Measurements from ENCODE around the gene AGPAT4.
"Not testable (repeated sequence)": the region's sequence is repeated elsewhere in the genome, so short reads cannot be mapped to it uniquely, and the experiment has no call there.

Gene AGPAT4, protein sequence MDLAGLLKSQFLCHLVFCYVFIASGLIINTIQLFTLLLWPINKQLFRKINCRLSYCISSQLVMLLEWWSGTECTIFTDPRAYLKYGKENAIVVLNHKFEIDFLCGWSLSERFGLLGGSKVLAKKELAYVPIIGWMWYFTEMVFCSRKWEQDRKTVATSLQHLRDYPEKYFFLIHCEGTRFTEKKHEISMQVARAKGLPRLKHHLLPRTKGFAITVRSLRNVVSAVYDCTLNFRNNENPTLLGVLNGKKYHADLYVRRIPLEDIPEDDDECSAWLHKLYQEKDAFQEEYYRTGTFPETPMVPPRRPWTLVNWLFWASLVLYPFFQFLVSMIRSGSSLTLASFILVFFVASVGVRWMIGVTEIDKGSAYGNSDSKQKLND

GRCh38 chr6:161273752-161274487 lies at the start of gene AGPAT4:
Gene AGPAT4 (minus strand): TSS chr6:161274061. CDS start chr6:161232213, 41,848 bp downstream.
- DNase-seq (ENCODE audit: low read depth in 4 of 4, low spot score in 1 of 4): peak; percentile 27 to 43 (median 29)

DNA sequence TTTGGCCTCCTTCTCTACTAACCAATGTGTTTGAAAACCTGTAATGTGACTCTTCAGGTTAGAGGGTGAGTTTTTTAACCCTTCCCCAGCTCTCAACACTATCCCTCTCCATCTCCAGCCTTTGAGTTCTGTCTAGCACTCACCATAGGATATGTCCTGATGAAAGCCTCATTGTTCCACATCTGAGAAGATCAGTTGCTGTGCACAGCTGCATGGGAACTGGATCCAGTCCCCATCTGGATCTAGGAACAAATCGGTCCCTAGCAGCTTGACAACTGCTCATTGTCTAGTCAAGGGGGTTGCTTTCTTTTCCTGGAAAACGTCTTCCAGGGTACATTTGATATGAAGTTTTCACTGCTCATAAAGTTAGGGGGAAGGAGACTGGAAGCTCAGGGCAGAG lies 45.4 kb upstream of the AGPAT4 start:
- DNase-seq (ENCODE audit: low read depth in 4 of 4, low spot score in 1 of 4): no peak

GRCh38 chr6:161318456-161318855 lies 44.6 kb upstream of the AGPAT4 start:
- DNase-seq (ENCODE audit: low read depth in 4 of 4, low spot score in 1 of 4): no peak

- no peak for DNase-seq (ENCODE audit: low read depth in 4 of 4, low spot score in 1 of 4)
These were observed 42.7 kb upstream of the AGPAT4 start for GRCh38 chr6:161316531-161316930.

DNA sequence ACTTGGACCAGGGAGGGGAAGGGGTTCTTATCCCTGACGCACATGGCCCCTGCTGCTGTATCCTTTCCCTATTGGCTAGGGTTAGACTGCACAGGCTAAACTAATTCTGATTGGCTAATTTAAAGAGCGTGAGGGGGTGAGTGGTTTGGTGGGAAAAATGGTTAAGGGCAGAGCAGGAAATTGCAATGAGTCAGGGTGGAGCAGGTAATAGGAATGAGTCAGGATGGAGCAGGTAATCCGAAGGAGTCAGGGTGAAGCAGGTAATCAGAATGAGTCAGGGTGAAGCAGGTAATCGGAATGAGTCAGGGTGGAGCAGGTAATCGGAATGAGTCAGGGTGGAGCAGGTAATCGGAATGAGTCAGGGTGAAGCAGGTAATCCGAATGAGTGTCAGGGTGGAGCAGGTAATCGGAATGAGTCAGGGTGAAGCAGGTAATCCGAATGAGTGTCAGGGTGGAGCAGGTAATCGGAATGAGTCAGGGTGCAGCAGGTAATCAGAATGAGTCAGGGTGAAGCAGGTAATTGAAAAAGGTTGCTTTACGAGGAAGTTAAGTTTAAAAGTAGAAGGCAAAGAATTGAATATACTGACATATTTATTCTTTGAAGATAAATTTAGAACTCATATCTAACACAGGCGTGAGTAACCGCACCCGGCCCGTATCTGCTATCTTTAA lies 41.5 kb upstream of the AGPAT4 start:
- not testable (repeated sequence) for DNase-seq (ENCODE audit: low read depth in 4 of 4, low spot score in 1 of 4)

GRCh38 chr6:161314541-161315245 lies 40.8 kb upstream of the AGPAT4 start:
- DNase-seq (ENCODE audit: low read depth in 4 of 4, low spot score in 1 of 4): not testable (repeated sequence)

GRCh38 chr6:161313940-161314509 lies 40.2 kb upstream of the AGPAT4 start:
- DNase-seq (ENCODE audit: low read depth in 4 of 4, low spot score in 1 of 4): no peak

DNA sequence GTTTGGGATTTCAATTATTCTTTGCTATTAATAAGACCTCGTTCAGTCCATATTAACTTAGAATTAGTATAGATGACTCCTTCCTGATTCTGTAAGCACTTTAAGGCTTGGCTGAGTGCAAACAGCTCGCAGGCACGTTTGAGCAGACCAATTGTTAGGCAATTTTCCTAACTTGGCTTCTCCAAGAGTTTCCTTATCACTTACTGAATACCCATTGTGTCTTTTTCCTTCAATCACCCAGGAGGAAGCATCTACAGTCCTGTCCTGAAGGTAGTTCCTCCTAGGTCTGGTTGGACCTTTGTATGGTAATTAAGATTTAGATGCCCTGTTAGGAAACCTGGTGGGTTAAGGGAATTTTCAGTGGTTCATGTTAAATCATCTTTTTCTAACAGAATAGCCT lies 39.6 kb upstream of the AGPAT4 start:
- DNase-seq (ENCODE audit: low read depth in 4 of 4, low spot score in 1 of 4): not testable (repeated sequence)

- not testable (repeated sequence) for DNase-seq (ENCODE audit: low read depth in 4 of 4, low spot score in 1 of 4)
These were observed 35.9 kb upstream of the AGPAT4 start for GRCh38 chr6:161309774-161310173.

- no peak for DNase-seq (ENCODE audit: low read depth in 4 of 4, low spot score in 1 of 4)
These were observed 34.3 kb upstream of the AGPAT4 start for GRCh38 chr6:161308075-161308655.

DNA sequence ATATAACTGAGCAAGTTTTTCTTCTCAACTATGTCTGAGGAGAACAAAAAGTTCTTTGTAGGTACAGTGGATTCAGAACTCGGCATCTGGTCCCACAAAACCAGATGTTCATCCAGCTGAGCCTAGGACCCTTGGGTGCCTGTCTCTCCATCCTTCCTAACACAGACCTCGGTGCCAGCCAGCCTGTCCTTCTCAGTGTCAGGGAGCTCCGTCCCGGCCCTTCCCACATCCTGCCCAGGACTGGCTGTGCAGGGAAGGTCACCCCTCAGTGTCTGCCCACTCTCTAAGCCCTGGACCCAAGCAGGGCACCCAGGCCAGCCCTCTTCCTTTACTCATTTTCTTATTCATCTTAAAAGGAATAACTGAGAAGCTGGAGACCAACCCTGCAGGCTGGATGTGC lies 32.0 kb upstream of the AGPAT4 start:
- DNase-seq (ENCODE audit: low read depth in 4 of 4, low spot score in 1 of 4): no peak

DNA sequence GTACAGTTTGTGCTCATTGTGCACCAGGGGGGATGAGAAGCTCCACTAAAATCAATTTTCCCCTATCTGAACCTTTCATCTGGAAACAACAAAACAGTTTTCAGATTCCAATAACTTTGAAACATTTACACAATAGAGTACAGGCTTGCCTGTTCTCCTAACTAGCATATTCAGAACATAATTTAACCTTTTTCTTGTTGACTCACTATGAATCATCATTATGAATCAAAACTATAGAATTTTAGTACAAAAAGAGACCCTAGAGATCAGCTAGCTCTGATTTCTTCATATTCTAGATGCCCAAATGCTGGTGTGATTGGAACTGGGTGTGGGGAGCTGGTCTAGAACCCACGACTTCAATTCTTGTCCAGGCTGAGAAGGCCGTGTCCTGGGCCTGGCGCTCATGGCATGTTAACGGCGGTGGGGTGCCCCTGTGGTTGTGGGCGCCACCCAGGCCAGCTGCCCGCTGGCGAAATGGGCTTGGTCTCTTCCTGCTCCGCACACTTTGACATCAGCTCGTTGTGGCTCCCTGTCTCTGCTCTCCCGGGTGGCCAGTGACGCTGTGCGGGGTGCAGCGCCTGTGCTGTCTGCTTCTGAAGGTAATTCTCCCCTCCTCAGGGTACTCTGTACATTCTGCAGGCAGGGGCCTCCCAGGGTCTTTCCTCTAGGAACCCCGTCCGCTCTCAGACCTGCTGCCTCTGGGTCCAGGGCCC lies 29.9 kb upstream of the AGPAT4 start:
- DNase-seq (ENCODE audit: low read depth in 4 of 4, low spot score in 1 of 4): no peak

- DNase-seq (ENCODE audit: low read depth in 4 of 4, low spot score in 1 of 4): no peak
These were observed 29.1 kb upstream of the AGPAT4 start for GRCh38 chr6:161302949-161303348.

DNA sequence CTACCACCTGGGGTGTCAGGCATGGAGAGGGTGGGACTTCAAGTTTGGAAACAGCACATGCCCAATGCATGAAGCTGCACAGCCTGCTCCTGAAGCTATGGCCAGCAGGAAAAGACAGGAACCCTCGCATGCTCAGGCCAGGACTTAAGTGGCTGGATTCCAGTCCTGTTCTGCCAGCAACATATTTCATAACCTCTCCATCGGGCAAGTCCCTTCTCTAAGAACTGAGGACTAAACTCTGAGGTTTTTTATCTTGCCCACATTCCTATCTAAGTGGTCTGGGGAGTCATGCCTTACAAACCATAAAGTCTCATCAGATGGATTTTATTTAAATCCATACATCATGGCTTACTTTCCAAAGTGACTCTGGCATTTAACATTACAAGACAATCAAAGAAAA lies 27.5 kb upstream of the AGPAT4 start:
- DNase-seq (ENCODE audit: low read depth in 4 of 4, low spot score in 1 of 4): no peak

- no peak for DNase-seq (ENCODE audit: low read depth in 4 of 4, low spot score in 1 of 4)
These were observed 27.0 kb upstream of the AGPAT4 start for GRCh38 chr6:161300823-161301222.

GRCh38 chr6:161299726-161300125 lies 25.9 kb upstream of the AGPAT4 start:
- DNase-seq (ENCODE audit: low read depth in 4 of 4, low spot score in 1 of 4): no peak

- DNase-seq (ENCODE audit: low read depth in 4 of 4, low spot score in 1 of 4): no peak
These were observed 21.9 kb upstream of the AGPAT4 start for GRCh38 chr6:161295784-161296183.

DNA sequence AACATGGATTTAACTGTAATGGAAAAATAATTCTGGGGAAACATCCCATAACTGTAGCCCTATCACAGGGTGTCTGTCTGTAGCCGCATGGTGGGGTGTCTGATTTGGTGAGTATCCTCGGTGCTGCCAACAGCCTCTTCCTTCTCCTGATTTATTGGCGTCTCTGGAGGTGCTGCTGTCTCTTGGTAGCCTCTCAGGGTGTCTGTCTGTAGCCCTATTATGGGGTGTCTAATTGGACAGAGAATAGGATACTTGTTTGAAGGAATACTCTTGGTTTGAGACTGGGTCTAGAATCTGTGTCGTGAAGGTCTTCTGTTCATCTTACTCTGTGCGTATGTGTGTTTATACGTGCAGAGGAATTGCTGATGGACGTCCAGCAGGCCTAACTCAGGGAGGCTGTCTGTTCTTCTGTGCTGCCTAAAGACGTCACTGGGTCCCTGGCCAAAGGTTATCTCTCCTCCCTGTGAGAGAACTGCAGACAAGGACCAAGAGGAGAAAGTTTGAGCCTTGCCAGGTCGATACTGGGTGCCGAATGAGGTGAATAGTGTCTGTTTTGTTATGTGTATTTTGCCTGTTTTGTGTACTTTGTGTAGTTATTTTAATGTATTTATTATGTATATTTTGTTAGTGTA lies 18.9 kb upstream of the AGPAT4 start:
- DNase-seq (ENCODE audit: low read depth in 4 of 4, low spot score in 1 of 4): no peak

GRCh38 chr6:161292145-161292544 lies 18.3 kb upstream of the AGPAT4 start:
- DNase-seq (ENCODE audit: low read depth in 4 of 4, low spot score in 1 of 4): no peak
